Nephron progenitor cell (in vitro differentiated cells): ENCODE results near the gene PCDH12.

Experiments used
- DNase-seq: peaks from one replicate; pipeline ENCODE4 v3.0.0; 2021
- H3K27ac Mint-ChIP-seq: 2 replicates; pipeline ENCODE4 v1.8.0; 2021; ENCODE audit warnings: mild to moderate bottlenecking, moderate library complexity, mixed read lengths
- H3K27me3 Mint-ChIP-seq: 2 replicates; pipeline ENCODE4 v1.8.0; 2021; ENCODE audit warnings: mild to moderate bottlenecking, low read depth, mixed read lengths; ENCODE audit not compliant: poor library complexity
- H3K36me3 Mint-ChIP-seq: 2 replicates; pipeline ENCODE4 v1.8.0; 2021; ENCODE audit warnings: low read depth, mixed read lengths
- H3K4me1 Mint-ChIP-seq: 2 replicates; pipeline ENCODE4 v1.8.0; 2021; ENCODE audit warnings: mixed read lengths
- H3K4me3 Mint-ChIP-seq: 2 replicates; pipeline ENCODE4 v1.8.0; 2021; ENCODE audit warnings: mild to moderate bottlenecking, moderate library complexity, mixed read lengths
- H3K9me3 Mint-ChIP-seq: 2 replicates; pipeline ENCODE4 v1.8.0; 2021; ENCODE audit warnings: mild to moderate bottlenecking, moderate library complexity, mixed read lengths
- TF ChIP-seq, protein P1 (sequence below): fragments of 200-600 bp; sonication (generic); IDR thresholded peaks from 2 replicates; pipeline ENCODE4 v1.5.0; 2021; ENCODE audit warnings: antibody characterized with exemption

The PCDH12 gene

DNA sequence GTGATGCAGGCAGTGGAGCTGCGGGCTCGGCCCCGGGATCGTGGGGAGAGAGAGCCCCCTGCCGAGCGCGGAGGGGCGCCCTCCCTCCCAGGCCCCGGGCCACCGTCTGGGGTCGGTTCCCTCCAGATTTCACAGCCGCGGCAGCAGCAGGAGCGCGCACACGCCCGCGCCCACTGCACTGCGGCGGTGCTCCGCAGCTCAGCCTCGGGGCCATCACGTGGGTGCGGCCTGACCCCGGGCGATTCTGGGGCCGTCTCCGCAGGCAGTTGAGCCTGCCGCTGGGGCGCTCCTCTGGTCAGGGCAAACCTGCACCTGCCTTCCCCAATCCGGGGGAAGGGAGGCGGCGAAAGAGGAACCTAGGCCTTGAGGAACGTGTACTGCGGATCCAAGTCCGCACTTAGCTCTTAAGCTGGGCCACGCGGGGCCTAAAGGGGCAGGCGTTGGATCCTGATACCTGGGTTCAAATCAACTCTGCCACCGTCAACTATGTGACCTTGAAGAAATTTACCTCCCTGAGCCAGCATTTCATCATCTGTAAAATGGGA, 43.7 kb downstream of the PCDH12 start:
- no peak overlapping the region for H3K27ac Mint-ChIP-seq
- DNase-seq, result peak; percentile 76
- peak overlapping the region; percentile 71 for H3K4me3 Mint-ChIP-seq

DNA sequence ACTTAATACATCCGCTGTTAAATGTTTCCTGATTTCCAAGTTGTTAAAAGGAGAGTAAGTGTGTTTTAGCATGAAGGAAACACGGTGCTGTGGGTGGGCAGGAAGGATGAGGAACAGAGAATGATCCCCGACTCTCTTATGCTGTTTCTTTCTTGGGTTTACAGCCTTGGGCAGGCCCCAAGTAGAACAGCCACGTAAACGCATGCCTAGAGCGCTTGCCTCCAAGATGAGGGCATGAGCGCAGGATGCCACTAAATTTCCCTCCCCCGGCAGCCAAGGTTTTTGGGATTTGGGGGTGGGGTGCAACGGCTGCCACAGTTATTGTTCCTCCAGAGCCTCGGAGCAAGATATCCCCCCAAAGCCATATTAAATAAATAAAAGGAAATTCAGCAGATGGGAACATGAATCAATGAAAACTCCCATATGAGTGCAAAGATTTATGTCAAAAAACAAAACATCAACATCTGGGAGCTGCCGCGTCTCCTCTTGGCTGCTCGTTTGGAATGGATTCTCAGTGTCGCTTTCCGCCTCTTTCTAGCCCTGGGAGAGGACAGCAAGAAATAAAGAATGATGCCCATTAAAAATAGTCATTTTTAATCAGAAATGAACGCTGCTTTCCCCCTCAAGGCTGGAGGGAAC, 44.3 kb downstream of the PCDH12 start:
- Mint-ChIP-seq H3K4me1 (peaks cover 12% of the 10 kb centered on the region), H3K36me3 (no peaks in the 10 kb centered on the region), H3K4me3 (peak overlapping the region; percentile 71), H3K9me3 (no peaks in the 10 kb centered on the region), H3K27me3 (peaks cover 75% of the 10 kb centered on the region), H3K27ac (no peak overlapping the region)
- DNase-seq, result no peak
- TF ChIP-seq, protein P1, sequence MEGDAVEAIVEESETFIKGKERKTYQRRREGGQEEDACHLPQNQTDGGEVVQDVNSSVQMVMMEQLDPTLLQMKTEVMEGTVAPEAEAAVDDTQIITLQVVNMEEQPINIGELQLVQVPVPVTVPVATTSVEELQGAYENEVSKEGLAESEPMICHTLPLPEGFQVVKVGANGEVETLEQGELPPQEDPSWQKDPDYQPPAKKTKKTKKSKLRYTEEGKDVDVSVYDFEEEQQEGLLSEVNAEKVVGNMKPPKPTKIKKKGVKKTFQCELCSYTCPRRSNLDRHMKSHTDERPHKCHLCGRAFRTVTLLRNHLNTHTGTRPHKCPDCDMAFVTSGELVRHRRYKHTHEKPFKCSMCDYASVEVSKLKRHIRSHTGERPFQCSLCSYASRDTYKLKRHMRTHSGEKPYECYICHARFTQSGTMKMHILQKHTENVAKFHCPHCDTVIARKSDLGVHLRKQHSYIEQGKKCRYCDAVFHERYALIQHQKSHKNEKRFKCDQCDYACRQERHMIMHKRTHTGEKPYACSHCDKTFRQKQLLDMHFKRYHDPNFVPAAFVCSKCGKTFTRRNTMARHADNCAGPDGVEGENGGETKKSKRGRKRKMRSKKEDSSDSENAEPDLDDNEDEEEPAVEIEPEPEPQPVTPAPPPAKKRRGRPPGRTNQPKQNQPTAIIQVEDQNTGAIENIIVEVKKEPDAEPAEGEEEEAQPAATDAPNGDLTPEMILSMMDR, result no peak

More for the DNA sequence above, 43.7 kb downstream of the PCDH12 start:
- Mint-ChIP-seq H3K9me3 (no peaks in the 10 kb centered on the region), H3K4me1 (peaks cover 12% of the 10 kb centered on the region), H3K36me3 (no peaks in the 10 kb centered on the region), H3K27me3 (peaks cover 78% of the 10 kb centered on the region)
- TF ChIP-seq, protein P1, result peak; percentile 30

DNA sequence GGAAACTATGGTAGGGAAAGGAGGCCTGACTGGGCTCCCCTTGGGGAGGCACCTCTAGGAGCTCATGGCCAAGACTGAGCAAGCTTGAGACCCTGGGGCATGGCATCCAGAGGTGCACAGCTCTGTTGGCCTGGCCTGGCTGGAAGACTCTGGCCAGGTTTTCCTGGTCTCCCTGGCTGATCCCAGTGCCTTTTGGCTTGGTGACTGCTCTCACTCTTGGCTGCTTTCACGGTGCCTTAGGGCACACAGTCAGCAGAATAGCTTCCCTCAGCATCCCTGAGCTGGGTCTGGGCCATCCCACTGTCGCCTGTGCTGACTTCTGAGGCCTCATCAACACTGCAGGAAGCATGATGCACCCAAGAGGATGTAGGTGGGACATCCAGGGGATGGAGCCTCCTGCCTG, 47.7 kb downstream of the PCDH12 start:
- H3K36me3 Mint-ChIP-seq, result no peaks in the 10 kb centered on the region
- TF ChIP-seq, protein P1, result no peak
- H3K27ac Mint-ChIP-seq, result no peak overlapping the region
- peaks cover 54% of the 10 kb centered on the region for H3K27me3 Mint-ChIP-seq
- H3K9me3 Mint-ChIP-seq, result peaks cover 4% of the 10 kb centered on the region
- H3K4me1 Mint-ChIP-seq, result peaks cover 12% of the 10 kb centered on the region
- no peak for DNase-seq
- H3K4me3 Mint-ChIP-seq, result no peak overlapping the region

DNA sequence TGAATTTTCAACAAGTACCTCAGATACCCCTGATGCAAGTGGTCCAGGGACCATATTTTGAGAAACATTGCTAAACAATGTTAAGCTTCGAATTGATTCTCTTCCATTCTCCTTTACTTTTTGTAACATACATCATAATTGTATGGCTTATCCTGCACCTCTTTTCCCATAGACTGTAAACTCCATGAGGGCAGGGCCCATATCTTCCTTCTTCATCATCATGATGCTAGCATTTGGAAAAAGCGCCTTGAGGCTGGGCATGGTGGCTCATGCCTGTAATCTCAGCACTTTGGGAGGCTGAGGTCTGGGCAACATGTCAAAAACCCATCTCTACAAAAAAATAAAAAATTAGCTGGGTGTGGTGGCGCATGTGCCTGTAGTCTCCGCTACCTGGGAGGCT, 48.8 kb downstream of the PCDH12 start:
- no peak for DNase-seq
- Mint-ChIP-seq H3K36me3 (no peaks in the 10 kb centered on the region), H3K4me3 (no peak overlapping the region), H3K27ac (no peak overlapping the region), H3K9me3 (peaks cover 4% of the 10 kb centered on the region), H3K4me1 (peaks cover 12% of the 10 kb centered on the region), H3K27me3 (peaks cover 43% of the 10 kb centered on the region)
- TF ChIP-seq, protein P1, result no peak

DNA sequence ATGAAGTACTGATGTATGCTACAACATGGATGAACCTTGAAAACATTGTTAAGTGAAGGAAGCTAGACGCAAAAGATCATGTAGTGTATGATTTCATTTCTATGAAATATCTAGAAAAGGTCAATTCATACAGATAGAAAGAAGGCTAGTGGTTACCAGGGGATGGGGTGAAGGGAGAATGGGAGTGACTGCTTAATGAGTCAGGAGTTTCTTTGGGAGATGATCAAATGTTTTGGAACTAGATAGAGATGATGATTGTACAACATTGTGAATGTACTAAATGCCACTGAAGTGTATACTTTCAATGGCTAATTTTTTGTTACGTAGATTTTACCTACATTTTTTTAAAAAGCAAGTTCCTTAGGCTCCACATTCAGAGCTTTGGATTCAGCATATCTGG, 49.2 kb downstream of the PCDH12 start:
- no peak for DNase-seq
- H3K27me3 Mint-ChIP-seq, result peaks cover 39% of the 10 kb centered on the region
- H3K4me1 Mint-ChIP-seq, result peaks cover 9% of the 10 kb centered on the region
- TF ChIP-seq, protein P1, result no peak
- H3K9me3 Mint-ChIP-seq, result peaks cover 4% of the 10 kb centered on the region
- H3K4me3 Mint-ChIP-seq, result no peak overlapping the region
- no peaks in the 10 kb centered on the region for H3K36me3 Mint-ChIP-seq
- H3K27ac Mint-ChIP-seq, result no peak overlapping the region

DNA sequence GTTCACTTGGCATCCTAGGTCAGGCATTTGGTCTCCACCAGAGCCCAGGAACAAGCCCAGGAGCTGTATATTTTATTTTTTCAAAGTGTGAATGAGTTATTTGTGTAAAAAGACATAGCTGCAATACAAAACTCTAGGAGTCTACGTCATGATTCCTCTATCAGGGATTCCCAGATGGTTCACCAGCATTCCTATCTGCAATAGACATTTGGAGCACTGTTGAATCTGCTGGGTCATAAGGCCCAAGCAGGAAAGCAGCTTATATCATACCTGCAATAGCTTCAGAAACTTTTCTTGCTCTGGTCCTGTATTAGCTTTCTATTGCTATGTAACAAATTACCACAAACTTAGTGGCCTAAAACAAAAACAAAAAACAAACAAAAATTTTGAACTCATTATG, 51.0 kb downstream of the PCDH12 start:
- H3K4me3 Mint-ChIP-seq, result no peak overlapping the region
- H3K36me3 Mint-ChIP-seq, result no peaks in the 10 kb centered on the region
- H3K27me3 Mint-ChIP-seq, result peaks cover 31% of the 10 kb centered on the region
- TF ChIP-seq, protein P1, result no peak
- H3K27ac Mint-ChIP-seq, result no peak overlapping the region
- peaks cover 4% of the 10 kb centered on the region for H3K9me3 Mint-ChIP-seq
- peaks cover 11% of the 10 kb centered on the region for H3K4me1 Mint-ChIP-seq
- no peak for DNase-seq
